T-helper 1 cell treated with Interleukin-12 subunit alpha and Interleukin-12 subunit beta and Interleukin-4 antibody, amounts not matched to agents 30 μg/mL and 1 μg/mL, for 36 hours (primary cell): ENCODE results near the gene DRD3.

Experiments
- H3K27ac Mint-ChIP-seq: one replicate; pipeline ENCODE4 v1.8.0; 2021; ENCODE audit warnings: mild to moderate bottlenecking, mixed read lengths
- H3K27me3 Mint-ChIP-seq: one replicate; pipeline ENCODE4 v1.8.0; 2021; ENCODE audit warnings: low read depth, mixed read lengths
- H3K36me3 Mint-ChIP-seq: one replicate; pipeline ENCODE4 v1.8.0; 2021; ENCODE audit warnings: low read depth, mixed read lengths
- H3K4me1 Mint-ChIP-seq: one replicate; pipeline ENCODE4 v1.8.0; 2021; ENCODE audit warnings: low read depth, mixed read lengths
- H3K4me3 Mint-ChIP-seq: one replicate; pipeline ENCODE4 v1.8.0; 2021; ENCODE audit warnings: mild to moderate bottlenecking, moderate library complexity, mixed read lengths
- H3K9me3 Mint-ChIP-seq: one replicate; pipeline ENCODE4 v1.8.0; 2021; ENCODE audit warnings: mixed read lengths

The DRD3 gene

DNA sequence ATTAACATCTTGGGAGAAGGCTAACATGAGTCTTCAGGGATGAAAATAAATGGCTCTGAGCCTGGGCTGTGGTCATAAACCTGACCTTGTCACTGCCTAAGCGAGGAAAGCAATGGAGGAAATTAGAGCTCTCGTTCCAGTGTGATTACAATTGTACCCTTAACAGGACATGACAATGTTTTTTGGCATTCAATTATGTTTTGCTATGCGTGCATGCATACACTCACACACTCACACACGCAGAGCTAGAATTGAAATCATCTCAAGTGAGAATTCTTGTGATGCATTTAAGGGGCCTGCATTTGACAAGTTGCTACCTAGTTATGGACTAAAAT, 34.4 kb upstream of the DRD3 start:
- Mint-ChIP-seq H3K4me1 (peaks cover 11% of the 10 kb centered on the region), H3K27ac (no peak overlapping the region), H3K36me3 (peaks cover 3% of the 10 kb centered on the region), H3K9me3 (no peaks in the 10 kb centered on the region), H3K4me3 (no peak overlapping the region), H3K27me3 (no peaks in the 10 kb centered on the region)

DNA sequence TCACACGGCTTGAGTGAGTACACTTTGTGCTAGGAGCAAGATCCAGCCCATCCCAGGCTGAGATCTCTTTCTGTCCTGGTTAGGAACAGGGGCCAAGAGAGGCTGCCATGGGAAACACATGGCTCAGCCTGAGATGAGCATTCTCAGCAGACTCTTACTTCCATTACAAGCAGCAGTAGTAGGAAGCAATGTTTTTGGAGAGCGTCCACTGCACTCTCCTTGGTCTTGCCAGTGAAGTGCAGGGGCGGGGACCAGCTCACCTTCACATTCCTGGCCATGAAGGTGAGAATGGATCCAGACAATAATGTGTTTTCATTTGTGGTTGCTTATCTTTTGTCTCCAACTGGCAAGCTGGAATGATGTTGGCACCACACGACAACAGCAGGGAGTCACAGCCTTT, 33.8 kb upstream of the DRD3 start:
- H3K27me3 Mint-ChIP-seq: no peaks in the 10 kb centered on the region
- no peaks in the 10 kb centered on the region for H3K9me3 Mint-ChIP-seq
- peaks cover 3% of the 10 kb centered on the region for H3K36me3 Mint-ChIP-seq
- H3K4me3 Mint-ChIP-seq: no peak overlapping the region
- H3K27ac Mint-ChIP-seq: no peak overlapping the region
- H3K4me1 Mint-ChIP-seq: peaks cover 7% of the 10 kb centered on the region

DNA sequence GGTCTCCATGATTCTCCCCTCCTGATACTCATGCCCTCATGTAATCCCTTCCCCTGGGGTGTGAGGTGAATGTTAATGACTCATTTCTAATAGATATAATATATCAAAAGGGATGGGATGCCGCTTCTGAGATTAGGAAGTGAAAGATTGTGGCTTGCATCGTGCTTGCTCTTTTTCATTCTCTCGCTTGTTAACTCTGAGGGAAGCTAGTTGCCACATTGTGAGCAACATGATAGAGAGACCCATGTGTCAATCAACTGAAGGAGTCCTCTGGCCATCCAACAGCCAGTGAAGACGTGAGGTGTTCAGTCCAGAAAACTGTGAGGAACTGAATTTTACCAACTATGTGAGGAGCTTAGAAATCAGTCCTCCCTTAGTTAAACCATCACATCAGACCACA, 28.9 kb upstream of the DRD3 start:
- Mint-ChIP-seq H3K4me3 (no peak overlapping the region), H3K4me1 (peaks cover 4% of the 10 kb centered on the region), H3K27me3 (no peaks in the 10 kb centered on the region), H3K36me3 (peaks cover 3% of the 10 kb centered on the region), H3K27ac (no peak overlapping the region), H3K9me3 (no peaks in the 10 kb centered on the region)

DNA sequence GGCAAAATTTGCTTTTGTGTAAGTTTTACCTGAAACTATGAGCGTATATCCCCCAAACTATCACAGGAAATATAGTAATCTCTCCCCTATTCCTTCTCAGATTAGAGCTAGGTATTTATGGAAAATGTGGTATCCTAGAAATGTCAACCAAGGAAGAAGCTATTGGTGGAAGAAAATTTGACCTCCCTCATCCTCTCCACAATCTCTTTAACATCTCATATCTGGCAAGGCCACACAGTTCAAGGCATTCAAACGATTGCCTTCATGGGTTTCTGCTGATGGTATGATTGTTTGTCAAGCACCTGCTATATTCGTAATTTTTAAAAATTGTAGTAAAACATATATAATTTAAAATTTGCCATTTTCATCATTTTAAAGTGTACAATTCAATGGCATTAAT, 27.5 kb upstream of the DRD3 start:
- H3K9me3 Mint-ChIP-seq: no peaks in the 10 kb centered on the region
- no peak overlapping the region for H3K27ac Mint-ChIP-seq
- H3K4me3 Mint-ChIP-seq: no peak overlapping the region
- H3K4me1 Mint-ChIP-seq: no peaks in the 10 kb centered on the region
- peaks cover 3% of the 10 kb centered on the region for H3K36me3 Mint-ChIP-seq
- H3K27me3 Mint-ChIP-seq: no peaks in the 10 kb centered on the region

DNA sequence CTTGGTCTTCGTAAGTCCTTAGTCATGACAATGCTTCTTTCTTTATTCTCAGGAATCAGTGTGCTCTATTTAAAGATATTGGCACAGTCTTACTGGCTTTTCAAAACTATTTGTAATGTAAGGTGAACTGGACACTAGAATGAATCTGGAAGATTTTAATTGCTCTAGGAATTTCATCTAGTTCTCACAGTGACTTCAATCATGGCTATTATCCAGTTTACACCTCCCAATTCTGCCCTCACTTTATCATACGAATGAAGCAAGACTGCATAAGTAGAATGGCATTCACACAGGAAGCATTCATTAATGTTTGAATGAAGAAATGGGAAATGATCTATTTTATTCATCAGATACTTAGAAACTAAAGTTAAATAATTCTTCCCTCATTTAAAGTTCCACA, 26.7 kb upstream of the DRD3 start:
- Mint-ChIP-seq H3K9me3 (no peaks in the 10 kb centered on the region), H3K36me3 (peaks cover 1% of the 10 kb centered on the region), H3K4me1 (no peaks in the 10 kb centered on the region), H3K27me3 (no peaks in the 10 kb centered on the region), H3K4me3 (no peak overlapping the region), H3K27ac (no peak overlapping the region)

DNA sequence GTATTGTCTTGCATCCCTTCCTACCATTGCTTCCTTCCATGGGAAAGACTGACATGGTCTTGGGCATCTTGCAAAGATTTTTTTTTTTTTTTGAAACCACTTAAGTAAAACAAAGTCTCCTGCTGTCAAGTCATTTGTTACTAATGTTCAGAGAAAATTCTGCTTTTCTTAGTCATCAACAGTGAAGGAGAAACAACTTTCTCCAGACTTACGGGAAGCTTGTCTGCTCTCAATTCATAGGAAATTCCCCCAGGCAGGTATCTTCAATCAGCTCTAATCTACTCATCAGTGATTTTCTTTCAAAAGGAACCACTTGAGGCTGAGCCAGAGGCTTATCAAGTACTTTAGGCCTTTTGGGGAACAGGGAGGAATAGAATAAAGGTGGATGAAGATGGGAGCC, 15.9 kb upstream of the DRD3 start:
- Mint-ChIP-seq H3K4me1 (peaks cover 4% of the 10 kb centered on the region), H3K27me3 (no peaks in the 10 kb centered on the region), H3K36me3 (no peaks in the 10 kb centered on the region), H3K27ac (no peak overlapping the region), H3K9me3 (no peaks in the 10 kb centered on the region), H3K4me3 (no peak overlapping the region)

DNA sequence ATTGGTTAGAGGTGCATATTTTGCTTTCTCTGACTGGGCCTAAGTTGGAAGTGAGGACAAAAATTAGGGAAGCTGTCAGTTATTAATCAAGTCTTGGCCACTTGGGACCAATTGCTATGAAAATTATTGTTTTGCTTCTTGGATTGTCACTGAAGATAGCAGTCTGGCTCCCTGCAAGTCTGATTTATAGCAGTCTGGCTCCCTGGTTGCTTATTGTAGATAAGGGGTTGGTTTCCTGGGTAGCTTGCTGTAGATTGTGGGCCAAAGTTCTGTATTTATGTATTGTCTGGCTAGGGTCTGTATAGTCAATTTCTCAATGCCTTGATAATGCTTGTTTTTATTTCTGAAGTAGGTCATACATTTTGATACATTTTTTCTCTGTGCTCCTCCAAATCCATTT, 13.3 kb upstream of the DRD3 start:
- Mint-ChIP-seq H3K27me3 (no peaks in the 10 kb centered on the region), H3K36me3 (no peaks in the 10 kb centered on the region), H3K4me1 (peaks cover 4% of the 10 kb centered on the region)

DNA sequence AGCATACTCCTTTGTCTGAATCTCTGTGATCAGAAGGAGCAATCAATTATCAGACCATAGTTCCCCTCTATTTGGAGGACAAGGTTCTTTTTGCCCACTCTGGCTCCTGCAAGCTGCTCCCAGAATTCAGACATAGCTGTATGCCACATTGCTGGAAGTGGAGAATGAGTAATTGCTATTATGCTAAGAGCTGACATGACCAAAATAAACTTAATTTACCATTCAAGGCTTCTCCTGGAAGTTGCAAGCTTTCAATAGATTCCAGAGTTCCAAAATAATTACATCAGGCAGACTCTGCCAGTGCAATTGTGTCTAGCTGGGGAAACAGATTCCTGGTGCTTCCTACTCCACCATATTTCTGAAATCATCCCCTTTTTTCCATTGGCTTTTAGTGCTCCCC, 7.6 kb upstream of the DRD3 start:
- Mint-ChIP-seq H3K36me3 (no peaks in the 10 kb centered on the region), H3K4me3 (no peak overlapping the region), H3K4me1 (no peaks in the 10 kb centered on the region), H3K27ac (no peak overlapping the region), H3K9me3 (peaks cover 5% of the 10 kb centered on the region), H3K27me3 (peaks cover 21% of the 10 kb centered on the region)

More for the DNA sequence above, 13.3 kb upstream of the DRD3 start:
- Mint-ChIP-seq H3K4me3 (no peak overlapping the region), H3K9me3 (no peaks in the 10 kb centered on the region), H3K27ac (no peak overlapping the region)

DNA sequence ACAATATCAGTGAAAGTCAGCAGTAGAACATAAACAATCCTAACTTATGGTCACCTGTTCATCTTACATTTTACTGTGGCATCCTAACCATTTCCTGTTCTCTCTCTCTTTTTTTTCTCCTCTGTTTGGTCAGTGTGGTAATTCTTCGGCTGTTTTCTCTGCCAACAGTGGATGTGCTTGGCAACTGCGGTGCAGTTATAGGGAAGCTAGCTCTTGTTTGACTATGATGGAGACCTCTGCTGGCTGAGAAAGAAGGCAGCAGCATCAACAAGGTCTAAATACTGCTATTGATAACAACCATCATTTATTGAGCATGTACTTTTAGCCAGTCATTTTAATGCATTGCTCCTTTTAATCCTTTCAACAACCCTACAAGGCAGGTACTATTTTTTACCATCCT, 723 bp upstream of the DRD3 start:
- Mint-ChIP-seq H3K36me3 (no peaks in the 10 kb centered on the region), H3K9me3 (no peaks in the 10 kb centered on the region), H3K4me3 (no peak overlapping the region), H3K27ac (no peak overlapping the region), H3K4me1 (no peaks in the 10 kb centered on the region), H3K27me3 (peaks cover 30% of the 10 kb centered on the region)

DNA sequence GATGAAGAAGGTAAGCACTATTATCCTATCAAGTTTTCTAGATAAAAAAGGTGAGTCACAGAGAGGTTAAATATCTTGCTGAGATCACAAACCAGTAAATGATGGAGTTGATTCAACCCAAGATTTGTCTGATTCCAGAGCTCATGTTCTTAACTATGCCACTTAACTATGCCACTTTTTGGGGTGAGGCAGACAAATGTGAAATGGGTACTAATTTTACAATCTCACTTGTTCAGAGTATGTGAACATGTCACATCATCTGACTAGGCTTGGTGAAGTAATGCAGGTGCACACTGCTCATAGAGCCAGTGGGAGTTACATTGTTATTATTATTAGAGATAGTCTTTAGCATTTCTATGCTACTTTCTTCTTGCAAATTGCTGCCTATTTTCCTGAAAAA, 2.0 kb downstream of the DRD3 start:
- no peak overlapping the region for H3K27ac Mint-ChIP-seq
- H3K4me3 Mint-ChIP-seq: no peak overlapping the region
- no peaks in the 10 kb centered on the region for H3K4me1 Mint-ChIP-seq
- no peaks in the 10 kb centered on the region for H3K36me3 Mint-ChIP-seq
- H3K27me3 Mint-ChIP-seq: peaks cover 21% of the 10 kb centered on the region
- H3K9me3 Mint-ChIP-seq: no peaks in the 10 kb centered on the region

DNA sequence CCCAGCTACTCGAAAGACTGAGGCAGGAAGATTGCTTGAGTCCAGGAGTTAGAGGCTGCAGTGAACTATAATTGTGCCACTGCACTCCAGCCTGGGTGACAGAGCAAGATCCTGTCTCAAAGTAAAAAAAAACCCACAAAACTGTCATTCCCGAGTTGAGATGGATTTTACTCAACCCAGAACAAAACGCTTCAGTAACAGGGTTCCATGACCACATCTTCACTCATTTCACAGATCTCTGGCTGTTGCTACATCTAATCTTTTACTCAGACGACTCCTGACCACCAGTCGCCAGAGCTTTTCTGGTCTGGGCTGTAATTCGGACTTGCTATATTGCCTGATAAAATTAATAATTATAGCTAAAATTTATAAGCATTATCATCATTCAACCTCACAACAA, 2.4 kb downstream of the DRD3 start:
- peaks cover 18% of the 10 kb centered on the region for H3K27me3 Mint-ChIP-seq
- no peak overlapping the region for H3K4me3 Mint-ChIP-seq
- H3K27ac Mint-ChIP-seq: no peak overlapping the region
- H3K9me3 Mint-ChIP-seq: no peaks in the 10 kb centered on the region
- H3K4me1 Mint-ChIP-seq: no peaks in the 10 kb centered on the region
- H3K36me3 Mint-ChIP-seq: no peaks in the 10 kb centered on the region

DNA sequence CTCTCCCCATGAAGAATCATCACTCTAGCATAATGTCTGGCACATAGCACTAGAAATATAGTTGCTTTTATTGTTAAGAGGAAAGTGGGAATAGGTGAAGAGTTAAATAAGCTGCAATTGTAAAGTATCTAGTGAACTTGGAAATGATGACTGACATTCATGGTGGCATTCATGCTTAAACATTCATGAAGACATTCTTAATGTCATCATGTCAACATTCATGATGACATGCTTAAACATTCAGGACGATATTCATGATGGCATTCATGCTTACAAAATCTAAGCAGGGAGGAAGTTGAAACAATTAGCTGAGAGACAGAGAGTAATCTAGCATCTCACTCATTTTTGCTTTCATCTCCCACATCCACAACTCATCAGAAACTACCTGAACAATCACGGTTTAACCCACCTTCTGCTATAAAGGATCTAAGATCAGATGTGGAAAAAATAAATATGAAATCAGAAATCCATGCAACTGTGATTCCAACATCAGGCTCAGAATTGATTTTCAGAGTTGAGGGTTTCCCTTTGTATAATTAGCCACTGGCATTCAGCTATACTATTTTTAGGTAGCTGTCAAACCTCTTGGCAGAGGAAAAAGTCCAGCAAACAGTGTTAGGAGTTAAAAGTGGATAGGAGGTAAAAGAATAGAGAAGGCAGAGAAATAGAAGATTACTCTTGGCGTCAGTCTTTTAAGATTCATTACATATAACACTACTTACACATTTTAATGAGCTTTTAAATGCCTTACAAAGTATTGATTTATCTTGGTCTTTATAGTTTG, 3.5 kb downstream of the DRD3 start:
- peaks cover 10% of the 10 kb centered on the region for H3K27me3 Mint-ChIP-seq
- H3K36me3 Mint-ChIP-seq: no peaks in the 10 kb centered on the region
- no peak overlapping the region for H3K4me3 Mint-ChIP-seq
- H3K4me1 Mint-ChIP-seq: no peaks in the 10 kb centered on the region
- H3K9me3 Mint-ChIP-seq: no peaks in the 10 kb centered on the region
- H3K27ac Mint-ChIP-seq: no peak overlapping the region

DNA sequence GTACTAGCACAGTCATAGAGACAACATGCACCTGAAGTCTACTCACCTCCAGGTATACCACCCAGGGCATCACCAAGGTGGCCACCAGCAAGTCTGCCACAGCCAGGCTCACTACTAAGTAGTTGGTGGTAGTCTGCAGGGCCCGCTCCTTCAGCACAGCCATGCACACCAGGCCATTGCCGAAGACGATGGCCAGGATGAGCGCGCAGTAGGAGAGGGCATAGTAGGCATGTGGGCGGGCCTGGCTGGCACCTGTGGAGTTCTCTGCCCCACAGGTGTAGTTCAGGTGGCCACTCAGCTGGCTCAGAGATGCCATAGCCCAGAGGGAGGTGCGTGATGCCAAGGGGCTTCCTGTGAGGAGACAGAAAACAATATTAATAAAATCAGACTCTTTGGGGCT, 7.2 kb downstream of the DRD3 start:
- H3K36me3 Mint-ChIP-seq: no peaks in the 10 kb centered on the region
- H3K4me3 Mint-ChIP-seq: no peak overlapping the region
- no peaks in the 10 kb centered on the region for H3K4me1 Mint-ChIP-seq
- H3K27me3 Mint-ChIP-seq: peaks cover 8% of the 10 kb centered on the region
- no peak overlapping the region for H3K27ac Mint-ChIP-seq
- no peaks in the 10 kb centered on the region for H3K9me3 Mint-ChIP-seq

DNA sequence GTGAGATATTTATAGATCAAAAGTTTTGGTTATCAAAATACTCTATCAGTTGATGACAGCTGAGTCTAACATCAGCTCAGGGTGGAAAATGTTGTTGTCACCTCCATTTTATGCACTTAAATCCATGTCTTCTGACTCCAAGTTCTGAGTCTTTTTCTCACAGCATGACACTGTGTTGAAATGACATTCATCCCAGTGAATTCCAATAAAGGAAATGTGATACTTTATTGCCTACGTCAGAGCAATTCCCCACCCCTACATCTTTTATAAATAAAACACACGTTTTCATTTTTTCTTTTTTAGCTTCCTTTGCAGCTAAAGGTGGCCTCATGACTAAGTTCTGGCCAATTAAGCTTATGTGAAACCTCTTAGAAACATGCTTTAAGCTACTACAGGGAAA, 10.7 kb downstream of the DRD3 start:
- Mint-ChIP-seq H3K27me3 (peaks cover 8% of the 10 kb centered on the region), H3K9me3 (no peaks in the 10 kb centered on the region), H3K36me3 (no peaks in the 10 kb centered on the region), H3K4me1 (no peaks in the 10 kb centered on the region), H3K4me3 (no peak overlapping the region), H3K27ac (no peak overlapping the region)

DNA sequence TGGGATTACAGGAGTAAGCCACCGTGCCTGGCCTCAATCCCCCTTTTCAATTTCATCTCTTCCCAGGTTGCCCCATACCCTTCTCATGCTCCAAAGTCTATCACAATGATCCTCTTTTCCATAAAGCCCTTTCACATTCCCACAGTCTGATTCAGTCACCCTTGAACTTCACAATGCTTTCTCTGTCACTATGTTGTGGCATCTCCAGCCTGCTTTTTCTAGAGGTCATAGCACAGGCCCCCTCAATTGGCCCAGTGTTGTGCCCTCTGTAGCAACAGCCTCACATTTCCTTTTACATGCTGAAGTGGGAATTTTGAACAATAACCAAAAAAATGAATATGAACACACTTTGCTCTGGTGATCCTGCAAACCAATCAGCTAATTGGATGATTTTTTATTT, 21.5 kb downstream of the DRD3 start:
- no peaks in the 10 kb centered on the region for H3K36me3 Mint-ChIP-seq
- H3K27me3 Mint-ChIP-seq: peaks cover 18% of the 10 kb centered on the region
- peaks cover 4% of the 10 kb centered on the region for H3K4me1 Mint-ChIP-seq
- H3K9me3 Mint-ChIP-seq: no peaks in the 10 kb centered on the region
- no peak overlapping the region for H3K27ac Mint-ChIP-seq
- no peak overlapping the region for H3K4me3 Mint-ChIP-seq

DNA sequence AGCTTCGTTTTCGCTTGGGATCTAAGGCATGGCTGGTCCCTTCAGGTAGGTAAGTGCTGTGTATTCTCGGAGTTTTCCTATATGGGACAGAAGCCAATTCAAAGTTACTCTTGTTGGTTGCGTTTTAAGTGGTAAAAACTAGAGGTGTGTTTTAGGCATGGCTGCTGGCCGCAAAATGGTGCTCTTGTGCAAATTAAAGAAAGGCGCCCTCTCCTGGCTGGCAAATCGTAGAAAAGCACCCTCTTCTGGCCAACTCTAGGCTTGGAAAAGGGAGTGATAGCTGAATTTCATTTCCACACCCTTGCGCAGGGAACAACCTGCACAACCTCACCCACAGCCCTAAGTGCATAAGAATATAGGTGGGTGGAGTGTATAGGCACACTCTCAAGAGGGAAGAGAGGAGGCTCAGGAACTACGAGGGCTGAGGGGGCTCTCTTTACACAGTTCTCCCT, 23.5 kb downstream of the DRD3 start:
- H3K36me3 Mint-ChIP-seq: no peaks in the 10 kb centered on the region
- no peaks in the 10 kb centered on the region for H3K9me3 Mint-ChIP-seq
- H3K4me1 Mint-ChIP-seq: peaks cover 6% of the 10 kb centered on the region
- H3K27ac Mint-ChIP-seq: no peak overlapping the region
- H3K27me3 Mint-ChIP-seq: peaks cover 12% of the 10 kb centered on the region
- H3K4me3 Mint-ChIP-seq: no peak overlapping the region
